ENCODE data around the gene NPPA. TPM values are rescaled to one million over a fixed set of nuclear protein-coding genes. Genes with fewer than 3 reads are reported as not detected.
"Not testable (repeated sequence)": the region's sequence is repeated elsewhere in the genome, so short reads cannot be mapped to it uniquely, and the experiment has no call there.

NPPA gene
- total and polyA plus RNA-seq, 5 donors, result 26,185 to 59,291 (median 42,849) TPM

DNA sequence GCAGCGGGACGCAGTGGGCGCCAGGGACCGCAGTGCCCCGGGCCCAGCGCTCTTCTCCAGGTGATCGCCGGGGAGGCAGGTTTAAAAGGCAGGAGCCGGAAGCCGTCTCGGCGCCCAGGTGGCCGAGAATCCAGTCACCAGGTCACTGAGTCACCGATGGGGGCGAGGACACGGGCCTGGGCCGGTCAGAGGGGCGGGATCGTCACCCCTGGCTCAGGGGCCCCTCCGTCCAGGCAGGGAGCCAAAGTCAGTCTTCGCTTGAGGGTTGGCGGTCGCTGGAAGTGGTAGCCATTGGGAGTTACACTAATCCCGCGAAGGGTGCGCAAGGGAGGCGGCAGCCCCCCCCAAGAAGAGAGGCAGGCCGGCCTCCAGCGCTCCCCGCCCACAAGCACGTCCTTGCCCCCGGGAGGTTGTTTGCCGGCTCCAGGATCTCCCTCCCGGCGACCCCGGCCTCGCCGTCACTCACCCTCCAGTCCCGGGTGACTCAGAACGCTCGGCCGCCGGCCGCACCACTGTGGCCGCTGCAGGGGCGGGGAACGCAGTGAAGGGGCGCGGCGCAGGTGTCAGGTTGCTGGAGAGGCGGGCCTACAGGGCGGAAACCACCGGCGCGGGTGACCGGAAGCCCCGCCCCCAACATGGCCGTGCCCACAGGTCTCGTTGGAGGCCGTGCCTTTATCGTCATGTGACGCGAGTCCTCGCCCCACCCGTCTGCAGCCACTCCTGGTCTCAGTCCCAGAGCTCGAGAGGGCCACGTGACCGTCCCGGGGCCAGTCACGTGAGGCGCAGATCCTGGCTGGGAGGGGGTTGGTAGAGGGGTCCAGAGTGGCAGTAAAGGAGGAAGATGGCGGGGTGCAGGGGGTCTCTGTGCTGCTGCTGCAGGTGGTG lies 41.9 kb downstream of the NPPA start, which contains the start of the genes CLCN6 and MTHFR:
Gene CLCN6, plus strand, starts transcription at position 770 of the 885 bp plus-strand sequence. Its CDS starts 72 bp downstream, at position 842.
Gene MTHFR, minus strand, starts transcription at position 543 of the 885 bp plus-strand sequence. CDS start 2,848 bp downstream, outside the sequence.
- WGBS, result under 1% methylated on average over 72 of the region's 72 CpGs
- H3K27ac ChIP-seq (ENCODE audit: low read length), result peak within 1 kb of the TSS; percentile 94
- peak; percentile 90 to 92 for ATAC-seq
- DNase-seq, result peak; percentile 100
- peak within 1 kb of the TSS; percentile 80 for H3K4me3 ChIP-seq (ENCODE audit: low read length)
- H3K27me3 ChIP-seq (ENCODE audit: control insufficient read depth, insufficient read depth), result no peaks in the 10 kb centered on the region
- H3K9me3 ChIP-seq (ENCODE audit: control insufficient read depth, low read length), result no peaks in the 10 kb centered on the region
- H3K4me1 ChIP-seq (ENCODE audit: control insufficient read depth, insufficient read depth, low read length), result peaks cover 7% of the 10 kb centered on the region
- intact Hi-C loops (cut with DNase I), result loop anchor here in 1 of 4 donors (2.0 kb wide), 1 partner anchor 71 kb away; no protein-coding TSS in a partner anchor

DNA sequence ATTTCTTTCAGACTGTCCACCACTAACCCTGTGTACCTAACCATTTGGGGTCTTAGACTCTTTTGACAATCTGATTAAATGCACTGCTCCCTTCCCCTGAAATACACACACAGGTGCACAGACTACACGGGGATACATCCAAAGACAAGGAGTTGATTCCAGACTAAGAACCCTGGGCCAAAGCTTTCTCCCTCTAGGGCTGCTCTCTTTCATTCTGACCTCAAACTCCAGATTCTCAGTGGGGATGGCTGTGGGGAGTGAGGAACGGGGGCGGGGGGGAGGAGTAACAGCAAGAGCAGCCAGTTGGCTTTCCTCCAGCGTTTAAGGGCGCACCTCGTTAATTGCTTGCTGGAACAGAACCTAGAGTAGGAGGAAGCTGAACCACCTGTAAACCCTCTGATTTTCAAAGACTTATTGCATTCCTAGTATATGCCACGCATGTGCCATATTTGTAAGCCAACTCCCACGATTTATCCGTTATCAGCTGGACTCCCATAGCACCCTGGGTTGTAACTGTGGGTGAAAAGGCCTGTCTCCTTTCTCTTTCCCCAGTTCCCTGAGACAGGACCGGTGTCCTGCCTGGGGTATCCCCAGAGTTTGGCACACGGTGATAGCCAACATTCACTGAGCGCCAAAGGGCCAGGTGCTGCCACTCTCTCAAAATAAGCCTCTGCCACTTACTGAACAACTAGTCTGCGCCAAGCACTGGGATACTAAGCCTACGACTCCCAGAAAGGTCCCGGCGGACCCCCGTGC lies 42.7 kb downstream of the NPPA start:
- Histone ChIP-seq H3K4me1 (ENCODE audit: control insufficient read depth, insufficient read depth, low read length) (peaks cover 7% of the 10 kb centered on the region), H3K27me3 (ENCODE audit: control insufficient read depth, insufficient read depth) (no peaks in the 10 kb centered on the region), H3K27ac (ENCODE audit: low read length) (peak overlapping the region; percentile 94), H3K4me3 (ENCODE audit: low read length) (peak overlapping the region; percentile 80), H3K9me3 (ENCODE audit: control insufficient read depth, low read length) (no peaks in the 10 kb centered on the region)
- intact Hi-C loops (cut with DNase I), result loop anchor here in 1 of 4 donors (2.0 kb wide), 1 partner anchor 70 kb away; no protein-coding TSS in a partner anchor
- ATAC-seq (peak; percentile 1 to 3), DNase-seq (peak; percentile 71 to 83 (median 82))
- 2% methylated on average over 17 of the region's 17 CpGs for WGBS

DNA sequence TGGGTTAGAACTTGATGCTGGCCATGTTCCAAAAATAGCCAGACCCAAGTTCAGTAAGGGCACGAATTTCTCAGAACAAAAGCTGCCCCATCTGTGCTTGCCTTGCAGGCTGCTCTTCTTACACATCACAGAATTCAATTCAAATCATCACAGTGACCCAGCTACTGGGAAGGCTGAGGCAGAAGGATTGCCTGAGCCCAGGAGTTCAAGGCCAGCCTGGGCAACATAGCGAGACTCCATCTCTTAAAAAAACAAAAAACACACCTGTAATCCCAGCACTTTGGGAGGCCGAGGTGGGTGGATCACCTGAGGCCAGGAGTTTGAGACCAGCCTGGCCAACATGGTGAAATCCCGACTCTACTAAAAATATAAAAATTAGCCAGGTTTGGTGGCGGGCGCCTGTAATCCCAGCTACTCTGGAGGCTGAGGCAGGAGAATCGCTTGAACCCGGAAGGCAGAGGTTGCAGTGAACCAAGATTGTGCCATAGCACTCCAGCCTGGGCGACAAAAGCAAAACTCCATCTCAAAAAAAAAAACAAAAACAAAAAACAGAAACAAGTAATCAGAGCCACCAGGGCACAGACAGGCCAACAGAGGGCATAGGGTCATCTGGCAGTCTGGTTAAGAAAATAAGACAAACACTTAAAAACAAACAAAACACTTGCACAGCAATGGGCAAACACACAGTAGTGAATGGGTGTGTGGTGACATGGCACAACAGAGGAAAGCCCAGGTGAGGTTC lies 43.5 kb downstream of the NPPA start:
- H3K27me3 ChIP-seq (ENCODE audit: control insufficient read depth, insufficient read depth); DNase-seq; H3K9me3 ChIP-seq (ENCODE audit: control insufficient read depth, low read length); H3K4me1 ChIP-seq (ENCODE audit: control insufficient read depth, insufficient read depth, low read length); ATAC-seq: not testable (repeated sequence)
- intact Hi-C loops (cut with DNase I), result loop anchor here in 1 of 4 donors (2.0 kb wide), 1 partner anchor 69 kb away; no protein-coding TSS in a partner anchor
- Histone ChIP-seq H3K27ac (ENCODE audit: low read length) (peak overlapping the region; percentile 94), H3K4me3 (ENCODE audit: low read length) (peak overlapping the region; percentile 80)
- 58% methylated on average over 9 of the region's 9 CpGs for WGBS

DNA sequence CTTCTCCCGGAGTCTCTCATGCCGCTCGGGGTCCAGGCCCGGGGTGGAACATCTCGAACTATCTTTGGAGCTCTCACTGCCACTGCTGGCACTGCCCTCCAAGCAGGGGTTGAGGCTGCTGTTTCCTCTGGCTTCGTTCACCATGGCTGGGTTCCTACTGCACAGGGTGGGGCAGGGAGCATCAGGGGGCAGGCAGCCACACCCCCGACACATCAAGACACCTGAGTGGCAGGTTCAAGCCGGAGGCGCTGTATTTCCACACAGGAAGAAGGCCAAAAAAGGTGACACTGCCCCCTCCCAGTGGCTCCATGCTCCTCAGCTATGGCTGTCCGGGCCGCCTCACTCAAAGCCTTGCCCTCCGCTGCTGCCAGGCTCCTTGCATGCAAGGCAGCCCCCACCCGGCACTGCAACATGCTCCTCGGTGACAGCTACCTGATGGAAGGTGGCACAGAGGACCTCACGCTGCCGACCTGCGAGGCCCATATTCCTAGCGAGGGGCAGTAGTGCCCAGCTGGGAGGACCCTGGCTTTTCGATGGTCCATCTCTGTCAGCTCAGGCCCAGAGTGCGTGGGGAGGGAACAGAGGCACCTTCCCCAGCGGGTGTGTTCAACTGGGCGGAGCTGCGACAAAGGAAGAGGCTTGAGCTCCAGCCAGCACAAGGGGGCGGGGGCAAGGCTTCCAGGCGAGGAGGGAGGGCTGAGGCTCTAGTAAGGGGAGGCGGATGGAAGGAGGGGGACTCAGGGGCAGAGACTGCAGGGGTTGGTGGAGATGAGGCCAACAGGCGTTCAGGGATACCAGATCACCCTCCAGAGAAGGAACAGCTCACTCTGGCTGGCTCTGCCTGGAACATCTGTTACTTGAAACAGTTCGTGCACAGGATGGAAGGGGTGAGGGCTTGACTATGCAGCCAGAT lies 44.4 kb downstream of the NPPA start:
- intact Hi-C loops (cut with DNase I), result no loop called here
- ATAC-seq (peak; percentile 70 to 73), DNase-seq (peak; percentile 95 to 98 (median 98))
- H3K4me3 ChIP-seq (ENCODE audit: low read length), result peak overlapping the region; percentile 56
- H3K4me1 ChIP-seq (ENCODE audit: control insufficient read depth, insufficient read depth, low read length), result peaks cover 7% of the 10 kb centered on the region
- 2% methylated on average over 28 of the region's 28 CpGs for WGBS
- H3K27ac ChIP-seq (ENCODE audit: low read length), result peak overlapping the region; percentile 94
- H3K9me3 ChIP-seq (ENCODE audit: control insufficient read depth, low read length), result no peaks in the 10 kb centered on the region
- no peaks in the 10 kb centered on the region for H3K27me3 ChIP-seq (ENCODE audit: control insufficient read depth, insufficient read depth)

DNA sequence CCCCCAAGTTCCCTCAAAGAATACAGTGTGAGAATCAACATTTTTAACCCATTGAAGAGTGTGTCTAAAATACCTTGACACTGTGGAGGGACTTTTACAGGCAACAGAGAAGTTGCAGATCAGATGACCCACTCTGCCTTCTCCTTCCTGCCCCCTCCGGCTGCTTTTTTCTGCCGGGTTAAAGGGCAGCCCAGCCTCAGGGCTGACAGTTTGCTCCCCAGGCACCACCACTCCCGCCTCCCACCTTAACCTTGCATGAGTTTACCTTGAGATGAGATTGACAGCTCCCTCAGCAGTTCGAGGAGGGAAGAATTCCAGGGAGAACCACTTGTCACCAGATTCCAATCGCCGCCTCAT lies 45.0 kb downstream of the NPPA start:
- Histone ChIP-seq H3K27ac (ENCODE audit: low read length) (peak overlapping the region; percentile 94), H3K9me3 (ENCODE audit: control insufficient read depth, low read length) (no peaks in the 10 kb centered on the region), H3K27me3 (ENCODE audit: control insufficient read depth, insufficient read depth) (no peaks in the 10 kb centered on the region), H3K4me3 (ENCODE audit: low read length) (peak overlapping the region; percentile 56), H3K4me1 (ENCODE audit: control insufficient read depth, insufficient read depth, low read length) (peaks cover 7% of the 10 kb centered on the region)
- 2% methylated on average over 6 of the region's 6 CpGs for WGBS
- DNase-seq (peak in 1 of 3 donors; percentile 70), ATAC-seq (no peak)
- intact Hi-C loops (cut with DNase I), result no loop called here

DNA sequence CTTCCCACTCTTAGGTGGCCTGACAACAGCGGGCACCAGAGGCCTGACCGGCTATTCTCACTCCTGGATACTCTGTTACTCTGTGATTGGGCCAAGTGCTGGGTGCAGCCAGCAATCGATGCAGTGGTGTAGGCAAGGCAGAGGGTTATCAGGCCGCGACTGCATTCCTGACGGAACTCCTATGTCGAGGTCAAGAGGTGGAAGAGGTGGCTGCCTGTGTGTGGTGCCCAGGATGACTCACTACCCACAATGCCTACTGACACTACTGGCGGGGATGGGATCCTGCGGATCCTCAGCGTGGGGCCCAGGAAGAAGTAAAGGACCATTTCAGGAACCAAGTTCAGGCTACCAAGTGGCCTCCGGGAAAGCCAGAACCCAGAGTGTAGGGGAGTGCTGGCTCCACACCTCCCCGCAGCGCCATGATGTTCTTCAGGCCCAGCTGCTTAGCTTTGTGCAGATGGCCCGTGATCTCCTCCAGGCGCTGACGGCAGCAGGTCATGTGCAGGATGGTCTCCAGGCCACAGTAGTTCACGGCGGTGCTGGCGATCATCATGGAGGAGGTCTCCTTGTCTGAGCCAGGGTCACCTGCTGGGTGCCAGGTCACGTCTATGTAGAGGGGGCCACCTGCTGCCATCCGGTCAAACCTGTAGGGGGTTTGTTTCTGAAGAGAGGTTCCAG lies 46.7 kb downstream of the NPPA start:
- Histone ChIP-seq H3K4me3 (ENCODE audit: low read length) (peak overlapping the region; percentile 3), H3K4me1 (ENCODE audit: control insufficient read depth, insufficient read depth, low read length) (peaks cover 8% of the 10 kb centered on the region), H3K27me3 (ENCODE audit: control insufficient read depth, insufficient read depth) (no peaks in the 10 kb centered on the region), H3K27ac (ENCODE audit: low read length) (peak overlapping the region; percentile 60), H3K9me3 (ENCODE audit: control insufficient read depth, low read length) (no peaks in the 10 kb centered on the region)
- DNase-seq (peak in 1 of 3 donors; percentile 62), ATAC-seq (no peak)
- 70% methylated on average over 21 of the region's 21 CpGs for WGBS
- intact Hi-C loops (cut with DNase I), result no loop called here

DNA sequence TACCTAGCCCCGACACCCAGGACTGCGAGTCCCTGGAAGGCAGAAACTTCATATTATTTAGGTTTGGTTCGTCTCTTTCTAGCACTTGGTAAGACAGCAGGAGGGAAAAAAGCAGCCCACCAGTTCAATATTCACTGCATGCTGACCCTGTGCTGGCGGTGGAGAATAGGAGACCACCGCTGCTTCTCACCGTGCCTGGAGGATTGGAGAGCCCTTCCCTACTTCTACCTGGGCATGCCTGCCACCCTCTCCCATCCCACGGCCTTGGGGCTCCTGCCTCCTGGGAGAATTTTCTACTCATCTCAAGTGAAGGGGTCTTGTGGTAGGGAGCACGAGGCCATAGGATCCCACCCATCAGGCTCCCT lies 47.2 kb downstream of the NPPA start:
- ATAC-seq, result no peak
- Histone ChIP-seq H3K9me3 (ENCODE audit: control insufficient read depth, low read length) (no peaks in the 10 kb centered on the region), H3K4me3 (ENCODE audit: low read length) (no peak overlapping the region), H3K4me1 (ENCODE audit: control insufficient read depth, insufficient read depth, low read length) (peaks cover 11% of the 10 kb centered on the region), H3K27ac (ENCODE audit: low read length) (peak overlapping the region; percentile 60), H3K27me3 (ENCODE audit: control insufficient read depth, insufficient read depth) (no peaks in the 10 kb centered on the region)
- no peak for DNase-seq
- intact Hi-C loops (cut with DNase I), result no loop called here
- 86% methylated on average over 8 of the region's 8 CpGs for WGBS

DNA sequence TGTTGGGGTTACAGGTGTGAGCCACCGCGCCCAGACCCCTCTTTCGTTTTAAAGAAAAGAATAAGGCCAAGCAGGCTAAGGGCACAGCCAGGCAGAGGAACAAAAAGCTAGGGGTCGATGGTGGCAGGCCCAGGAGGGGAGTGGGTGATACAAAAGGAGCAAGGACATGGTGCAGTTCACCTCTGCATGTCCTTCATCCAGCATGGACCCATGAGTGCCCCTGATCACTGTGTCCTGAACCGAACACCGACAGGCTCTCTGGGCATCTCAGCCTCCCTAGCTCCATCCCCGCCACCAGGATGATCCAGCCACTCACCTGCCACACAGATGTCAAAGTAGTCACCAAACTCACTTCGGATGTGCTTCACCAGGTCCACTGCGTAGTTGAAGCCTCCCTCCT lies 47.7 kb downstream of the NPPA start:
- no peaks in the 10 kb centered on the region for H3K9me3 ChIP-seq (ENCODE audit: control insufficient read depth, low read length)
- no peak overlapping the region for H3K4me3 ChIP-seq (ENCODE audit: low read length)
- ATAC-seq (no peak), DNase-seq (no peak)
- peak overlapping the region; percentile 33 for H3K27ac ChIP-seq (ENCODE audit: low read length)
- intact Hi-C loops (cut with DNase I), result no loop called here
- H3K4me1 ChIP-seq (ENCODE audit: control insufficient read depth, insufficient read depth, low read length), result peaks cover 14% of the 10 kb centered on the region
- WGBS, result 96% methylated on average over 9 of the region's 9 CpGs
- H3K27me3 ChIP-seq (ENCODE audit: control insufficient read depth, insufficient read depth), result no peaks in the 10 kb centered on the region

DNA sequence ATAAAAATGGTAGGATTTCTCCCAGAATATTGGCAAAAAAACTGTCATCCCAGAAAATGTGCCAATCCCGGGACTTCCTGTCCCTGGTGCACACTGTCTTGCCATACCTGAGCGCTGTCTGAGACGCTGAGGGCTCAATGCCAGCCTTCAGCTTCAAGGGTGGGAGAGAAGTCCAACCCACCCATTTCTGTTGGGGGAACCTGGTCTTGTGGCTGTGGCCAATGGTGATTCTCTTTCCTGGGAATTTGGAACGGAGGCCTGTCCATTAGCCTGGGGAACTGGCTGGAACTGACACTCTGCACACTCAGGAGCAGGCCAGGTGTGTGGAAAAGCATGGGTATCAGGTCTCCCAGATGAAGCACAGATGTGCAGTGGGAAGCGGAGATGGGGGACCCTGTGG lies 48.5 kb downstream of the NPPA start:
- ATAC-seq (no peak), DNase-seq (peak in 1 of 3 donors; percentile 16)
- peaks cover 14% of the 10 kb centered on the region for H3K4me1 ChIP-seq (ENCODE audit: control insufficient read depth, insufficient read depth, low read length)
- intact Hi-C loops (cut with DNase I), result no loop called here
- 96% methylated on average over 5 of the region's 5 CpGs for WGBS
- H3K27me3 ChIP-seq (ENCODE audit: control insufficient read depth, insufficient read depth), result no peaks in the 10 kb centered on the region
- no peak overlapping the region for H3K4me3 ChIP-seq (ENCODE audit: low read length)
- H3K27ac ChIP-seq (ENCODE audit: low read length), result peak overlapping the region; percentile 66
- no peaks in the 10 kb centered on the region for H3K9me3 ChIP-seq (ENCODE audit: control insufficient read depth, low read length)
